ENCODE results near the gene PAX8.
"Not testable (repeated sequence)": the region's sequence is repeated elsewhere in the genome, so short reads cannot be mapped to it uniquely, and the experiment has no call there.

PAX8 gene

GRCh38 chr2:113288674-113289149 lies 10.0 kb upstream of the PAX8 start:
- not testable (repeated sequence) for DNase-seq (ENCODE audit: low spot score)

DNA sequence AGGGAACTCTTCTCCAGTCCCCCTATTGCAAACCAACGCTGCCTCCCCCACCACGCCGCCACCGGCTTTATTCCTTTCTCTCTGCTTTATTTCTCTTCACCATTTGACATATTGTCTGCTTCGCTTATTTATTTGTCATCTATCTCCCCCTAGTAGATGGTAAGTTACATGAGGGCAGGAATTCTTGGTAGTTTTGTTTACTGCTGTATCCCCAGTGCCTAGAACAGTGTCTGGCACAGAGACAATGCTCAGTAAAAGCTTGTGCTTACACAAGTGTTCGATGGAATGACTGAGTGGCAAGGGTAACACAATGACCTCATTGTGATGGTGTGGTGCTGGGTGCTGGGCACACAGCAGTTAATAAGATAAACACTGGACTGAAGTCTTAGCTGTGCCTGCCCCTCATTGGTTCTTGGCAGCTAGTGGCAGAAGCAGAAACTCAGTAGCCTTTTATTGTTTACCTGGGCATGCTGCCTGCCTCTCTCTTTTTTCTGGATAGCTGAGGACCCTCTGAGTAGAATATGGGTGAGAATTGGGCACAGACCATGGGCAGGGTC lies 9.5 kb upstream of the PAX8 start:
- DNase-seq (ENCODE audit: low spot score) = not testable (repeated sequence)

- DNase-seq (ENCODE audit: low spot score) = no peak
Observed at GRCh38 chr2:113285816-113286215, 7.1 kb upstream of the PAX8 start.

DNA sequence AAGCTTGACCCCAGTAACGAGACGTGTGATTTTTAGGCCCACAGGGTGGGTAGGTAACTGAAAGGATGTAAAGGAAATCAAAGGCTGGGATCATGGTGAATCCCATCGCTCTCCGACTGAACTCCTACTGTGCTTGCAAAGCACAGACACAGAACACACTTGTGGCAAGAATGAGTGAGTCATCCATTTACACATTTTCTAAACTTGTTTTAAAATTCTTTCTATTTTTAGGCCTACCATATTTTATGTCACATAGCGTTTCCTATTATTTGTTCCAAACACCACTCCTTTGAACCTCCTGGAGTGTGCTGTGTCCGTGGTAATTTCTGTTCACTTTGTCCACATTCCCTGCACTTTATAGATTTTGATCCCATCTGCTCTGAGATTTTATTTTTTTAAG lies 6.3 kb upstream of the PAX8 start:
- DNase-seq (ENCODE audit: low spot score) = not testable (repeated sequence)

DNA sequence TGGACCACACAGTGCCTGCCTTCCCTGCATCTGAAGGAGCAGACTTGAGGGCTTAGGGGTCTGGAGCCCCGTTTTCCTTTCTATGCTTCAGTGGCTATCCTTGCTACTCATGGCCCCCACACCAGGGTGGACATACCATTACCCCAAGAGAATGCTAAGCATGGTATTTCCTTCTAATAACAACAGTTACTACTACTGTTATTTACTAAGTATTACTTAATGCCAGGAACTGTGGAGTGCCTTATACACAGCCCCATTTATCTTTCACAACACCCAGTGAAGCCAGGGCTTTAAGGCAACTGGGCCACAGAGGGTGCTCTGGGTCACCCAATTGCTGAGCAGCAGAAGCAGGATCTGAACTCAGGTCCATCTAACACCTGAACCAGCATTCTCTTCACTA lies 5.8 kb upstream of the PAX8 start:
- DNase-seq (ENCODE audit: low spot score) = no peak

GRCh38 chr2:113283704-113284284 lies 5.1 kb upstream of the PAX8 start:
- no peak for DNase-seq (ENCODE audit: low spot score)

GRCh38 chr2:113282747-113283533 lies 4.2 kb upstream of the PAX8 start:
- no peak for DNase-seq (ENCODE audit: low spot score)

DNA sequence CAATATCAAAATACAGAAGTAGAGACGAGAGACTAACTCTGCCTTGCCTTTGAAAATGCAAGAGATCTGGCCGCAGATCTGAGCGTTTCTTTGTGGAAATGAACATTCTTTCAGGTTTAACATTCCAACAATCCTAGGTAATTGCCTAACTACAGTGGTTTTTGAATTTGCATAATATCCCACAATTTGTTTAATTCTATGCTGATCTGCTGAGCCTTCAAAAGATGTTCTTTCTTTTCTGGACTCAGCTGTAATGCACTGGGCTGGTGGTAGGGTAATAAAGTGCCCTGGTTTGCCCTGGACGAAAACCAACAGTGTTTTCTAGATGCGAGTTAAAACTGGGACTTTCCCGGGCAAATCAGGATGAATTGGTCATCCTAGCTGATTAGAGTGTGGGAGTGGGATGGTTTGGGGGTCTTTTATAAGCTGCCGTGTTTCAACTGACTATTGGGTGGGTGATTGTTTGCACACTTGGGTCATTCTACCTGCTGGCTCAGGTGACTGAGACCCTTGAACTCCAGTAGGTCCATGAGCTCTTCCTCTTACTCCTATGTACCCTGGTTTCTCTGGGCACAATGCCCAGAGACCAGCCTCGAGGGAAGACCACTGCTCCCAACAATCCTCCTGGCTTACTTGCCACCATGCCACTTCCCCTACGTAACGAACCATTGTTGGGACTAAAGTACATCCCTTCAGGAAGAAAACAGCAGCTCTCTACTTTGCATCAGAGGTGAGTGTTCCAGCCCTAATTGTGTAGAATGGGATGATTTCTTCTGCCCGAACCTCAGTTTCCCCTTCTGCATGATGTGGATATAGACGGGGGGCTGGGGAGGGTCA lies 3.4 kb upstream of the PAX8 start:
- no peak for DNase-seq (ENCODE audit: low spot score)

- no peak for DNase-seq (ENCODE audit: low spot score)
Observed at GRCh38 chr2:113278073-113278741, 514 bp downstream of the PAX8 start.

DNA sequence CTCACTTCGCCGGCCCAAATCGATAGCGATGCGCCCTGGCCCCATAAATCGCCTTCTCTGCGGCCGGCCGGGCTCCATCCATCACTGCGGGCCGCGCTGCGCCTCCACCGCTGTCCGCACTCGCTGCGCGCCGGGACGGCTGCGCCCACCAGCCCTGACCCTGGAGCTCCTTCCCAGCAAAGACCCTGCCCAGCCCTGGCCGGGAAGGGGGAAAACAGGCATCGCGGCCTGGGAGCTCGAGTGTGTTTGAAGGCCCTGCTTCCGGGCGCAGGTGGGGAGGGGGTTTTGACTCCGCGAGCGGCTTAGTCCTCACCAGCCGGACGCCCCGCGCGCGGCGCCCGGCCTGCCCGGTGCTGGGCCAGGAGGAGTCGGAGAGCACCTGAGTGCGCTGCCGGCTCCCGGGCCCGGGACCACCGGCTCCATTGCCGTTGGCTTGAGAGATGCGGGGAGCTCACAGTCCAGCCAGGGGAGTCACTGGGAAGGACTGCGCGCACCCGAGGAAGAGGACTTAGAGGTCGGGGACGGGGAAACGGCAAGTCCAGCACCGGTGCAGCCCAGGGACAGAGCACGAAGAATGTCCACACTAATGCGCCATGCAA lies 1.1 kb downstream of the PAX8 start:
- no peak for DNase-seq (ENCODE audit: low spot score)

DNA sequence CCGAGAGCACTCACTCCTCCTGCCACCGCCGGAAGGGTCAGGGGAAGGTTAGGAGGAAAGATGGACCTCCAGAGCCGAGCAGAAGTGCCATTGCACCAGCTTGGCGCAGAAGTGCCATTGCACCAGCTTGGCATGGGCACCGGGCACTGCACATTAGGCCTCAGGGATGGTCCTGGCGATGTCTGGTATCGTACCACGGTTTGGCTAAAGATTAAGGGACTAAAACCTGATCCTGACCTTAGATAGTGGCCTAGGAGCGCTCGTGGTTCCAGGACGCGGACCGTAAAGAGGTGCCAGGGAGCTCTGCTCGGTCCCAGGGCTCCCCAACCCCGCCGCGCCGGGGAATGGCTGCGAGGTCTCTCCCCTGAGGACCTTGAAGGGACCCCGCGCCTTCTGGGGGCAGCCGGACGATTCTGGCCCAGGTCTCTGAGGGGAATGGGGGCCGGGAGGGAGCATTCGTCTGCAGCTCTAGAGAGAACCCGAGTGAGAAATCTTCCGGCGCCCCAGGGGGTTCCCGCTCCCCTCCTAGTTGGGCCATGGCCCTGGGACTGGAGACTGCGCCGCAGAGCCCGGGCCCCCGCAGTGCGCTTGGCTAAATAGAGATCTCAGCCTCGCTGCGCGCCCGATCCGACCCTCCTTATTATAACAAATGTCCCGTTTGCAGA lies 1.8 kb downstream of the PAX8 start:
- no peak for DNase-seq (ENCODE audit: low spot score)

GRCh38 chr2:113276216-113276760 lies 2.4 kb downstream of the PAX8 start:
- DNase-seq (ENCODE audit: low spot score) = no peak

GRCh38 chr2:113275556-113276215 lies 3.0 kb downstream of the PAX8 start:
- DNase-seq (ENCODE audit: low spot score) = no peak

DNA sequence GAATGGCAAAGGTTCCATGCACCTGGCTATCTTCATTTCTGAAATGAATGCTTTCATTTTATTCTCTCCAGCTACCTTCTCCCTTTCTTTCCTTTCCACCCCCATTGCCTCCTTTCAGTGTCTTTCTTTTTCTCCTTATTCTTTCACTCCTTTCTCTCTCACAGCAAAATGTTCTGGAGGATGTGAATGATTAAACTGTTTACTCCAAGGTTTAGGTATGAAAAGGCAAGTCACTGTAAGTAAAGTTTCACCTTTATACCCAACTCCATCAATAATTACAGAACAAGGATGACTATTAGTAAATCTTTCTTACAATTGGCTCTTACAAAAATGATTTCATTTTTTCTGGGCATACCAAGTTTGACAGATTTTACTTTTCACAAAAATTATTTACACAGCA lies 4.3 kb downstream of the PAX8 start:
- no peak for DNase-seq (ENCODE audit: low spot score)

GRCh38 chr2:113273981-113274380 lies 4.7 kb downstream of the PAX8 start:
- DNase-seq (ENCODE audit: low spot score) = no peak

GRCh38 chr2:113273027-113273551 lies 5.6 kb downstream of the PAX8 start:
- peak; percentile 6 for DNase-seq (ENCODE audit: low spot score)

DNA sequence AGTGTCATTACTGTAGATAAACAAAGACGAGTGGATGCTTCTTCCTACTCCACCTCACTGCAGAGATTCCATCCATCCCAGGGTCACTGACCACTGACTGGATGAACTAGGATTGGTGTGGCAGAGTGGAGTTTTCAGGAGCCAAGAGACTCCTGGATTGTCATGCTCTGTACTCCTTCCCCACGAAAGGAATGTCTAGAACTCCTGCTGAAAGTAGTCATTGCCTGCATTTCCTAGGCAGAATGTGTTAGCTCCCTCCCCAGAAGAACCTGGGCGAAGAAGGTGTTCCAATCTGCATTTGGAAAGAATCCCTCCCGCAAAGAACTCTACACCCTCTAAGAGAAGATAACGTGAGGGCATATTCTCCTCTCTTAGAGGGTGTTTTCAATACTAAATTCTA lies 6.2 kb downstream of the PAX8 start:
- DNase-seq (ENCODE audit: low spot score) = no peak

DNA sequence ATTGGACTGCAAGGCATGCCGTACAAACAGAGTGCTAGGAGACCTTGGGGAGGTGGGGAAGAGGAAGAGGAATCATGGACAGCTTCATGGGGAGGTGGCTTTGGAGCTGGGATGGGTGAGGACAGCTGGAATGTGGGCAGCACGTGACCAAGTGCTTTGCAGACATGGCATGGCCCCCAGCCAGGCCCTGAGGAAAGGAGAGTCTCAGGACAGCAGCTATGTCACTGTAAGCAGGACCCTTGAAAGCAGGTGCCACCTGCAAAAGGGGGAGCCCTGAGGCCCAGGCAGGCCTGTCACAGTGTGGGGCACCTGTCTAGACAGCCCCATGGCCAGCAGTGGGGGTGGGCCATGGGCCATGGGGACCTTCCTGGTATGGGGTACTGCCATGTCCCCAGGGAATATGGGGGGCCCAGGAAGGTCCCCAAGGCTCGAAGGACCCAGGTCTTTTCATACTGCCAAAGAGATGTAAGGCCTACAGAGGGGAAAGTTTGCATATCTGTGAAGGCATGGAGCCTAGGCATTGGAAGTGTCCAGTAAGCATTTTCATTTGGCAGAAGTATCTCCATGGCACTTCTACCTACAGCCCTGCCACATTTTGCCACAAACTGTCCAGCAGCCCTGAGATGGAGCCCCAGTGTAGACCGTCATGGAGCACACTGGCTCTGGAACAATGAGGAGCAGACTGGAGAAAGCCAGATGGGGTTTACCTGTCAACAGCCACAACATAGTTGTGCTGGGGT lies 9.9 kb downstream of the PAX8 start:
- no peak for DNase-seq (ENCODE audit: low spot score)

DNA sequence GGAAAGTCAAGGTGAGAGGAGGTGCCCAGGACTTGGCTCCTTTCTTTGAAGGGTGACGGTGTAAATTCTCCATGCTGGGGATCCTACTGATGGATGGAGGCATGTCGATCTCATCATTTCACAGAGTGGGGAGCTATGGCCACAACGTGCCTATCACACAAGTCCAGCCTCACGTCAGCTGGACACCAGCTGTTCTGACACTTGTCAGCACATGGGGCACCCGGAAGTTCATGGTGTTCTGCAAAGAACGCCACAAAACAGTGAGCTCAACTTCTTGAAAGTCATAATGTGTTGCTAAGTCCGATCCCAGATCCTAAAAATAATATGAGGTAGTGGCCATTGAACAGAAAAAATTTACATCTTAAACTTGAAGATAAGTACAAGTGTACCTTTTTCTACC lies 12.3 kb downstream of the PAX8 start:
- no peak for DNase-seq (ENCODE audit: low spot score)
